Upper lobe of left lung (tissue), 6 donors: ENCODE measurements around the gene SLC9A4. TPM values are rescaled to one million over a fixed set of nuclear protein-coding genes. Genes with fewer than 3 reads are reported as not detected.

Experiments used
- ATAC-seq, 2 donors: fragments of 200-7000 bp; cut with Tn5 transposase; one replicate each; pipeline ENCODE4 v1.9.1; 2022; ENCODE audit warnings: mild to moderate bottlenecking in 2 of 2, moderate library complexity in 2 of 2; ENCODE audit not compliant: low FRiP score in 2 of 2
- DNase-seq, 2 donors: peaks; one replicate each; pipeline ENCODE4 v3.0.0-alpha.2; 2019 to 2020
- H3K27ac ChIP-seq, 4 donors: fragments of 200-600 bp; sonication (generic); one replicate each; pipeline ENCODE4 v1.5.1; 2016 to 2019
- H3K27me3 ChIP-seq, 4 donors: fragments of 200-600 bp; sonication (generic); one replicate each; pipeline ENCODE4 v1.5.1; 2017 to 2019
- H3K36me3 ChIP-seq, 4 donors: fragments of 200-600 bp; sonication (generic); one replicate each; pipeline ENCODE4 v1.5.1; 2016 to 2019
- H3K4me1 ChIP-seq, 4 donors: fragments of 200-600 bp; sonication (generic); one replicate each; pipeline ENCODE4 v1.5.1; 2018 to 2019
- H3K4me3 ChIP-seq, 4 donors: fragments of 200-600 bp; sonication (generic); one replicate each; pipeline ENCODE4 v1.5.1; 2017 to 2019; ENCODE audit warnings: mild to moderate bottlenecking in 2 of 4, moderate library complexity in 1 of 4
- H3K9me3 ChIP-seq, 4 donors: fragments of 200-600 bp; sonication (generic); one replicate each; pipeline ENCODE4 v1.5.1; 2018 to 2019
- EP300 ChIP-seq, 4 donors: sonication (generic); formaldehyde crosslinking; IDR thresholded peaks; one replicate each; pipeline ENCODE4 v1.5.1; 2017; ENCODE audit warnings: antibody characterized with exemption in 4 of 4, control low read depth in 2 of 4
- POLR2A ChIP-seq, 4 donors: fragments of 450-650 bp; IDR thresholded peaks; one replicate each; pipeline ENCODE4 v1.5.1; 2016 to 2017; ENCODE audit warnings: antibody characterized with exemption in 4 of 4, mild to moderate bottlenecking in 2 of 4
- POLR2AphosphoS5 ChIP-seq, 2 donors: sonication (generic); formaldehyde crosslinking; IDR thresholded peaks; one replicate each; pipeline ENCODE4 v1.5.1; 2017; ENCODE audit warnings: antibody characterized with exemption in 2 of 2
- WGBS, 2 donors: methylation state at CpG; one replicate each; pipeline ENCODE4 v1.1.5; 2017 to 2018; 5-methylcytosine and 5-hydroxymethylcytosine counted together
- total RNA-seq, 6 donors: library from RNA; depleted of rRNA in 4 of 6; stranded (reverse); fragments of >200 nt in 4 of 6; gene quantifications; one replicate each; pipeline versions ENCODE4 v1.1.0 to v1.2.1, GENCODE V29; 2016 to 2021
- TF ChIP-seq, protein P1 (sequence below), 6 experiments: fragments of 450-650 bp in 4 of 6; fragments of 200-600 bp in 2 of 6; sonication (generic) in 2 of 6; IDR thresholded peaks; one replicate each; pipeline ENCODE4 v1.5.1; 2016 to 2019; ENCODE audit warnings: antibody characterized with exemption in 6 of 6
- donor health status: DM: no; HTN: no; CAD: no; lungs with moderate emphysema.
- donor health status: DM: no; HTN: yes; CAD: no; lungs with severe emphysema.

Gene SLC9A4
- total RNA-seq, 6 donors from 2014 or later = not detected

DNA sequence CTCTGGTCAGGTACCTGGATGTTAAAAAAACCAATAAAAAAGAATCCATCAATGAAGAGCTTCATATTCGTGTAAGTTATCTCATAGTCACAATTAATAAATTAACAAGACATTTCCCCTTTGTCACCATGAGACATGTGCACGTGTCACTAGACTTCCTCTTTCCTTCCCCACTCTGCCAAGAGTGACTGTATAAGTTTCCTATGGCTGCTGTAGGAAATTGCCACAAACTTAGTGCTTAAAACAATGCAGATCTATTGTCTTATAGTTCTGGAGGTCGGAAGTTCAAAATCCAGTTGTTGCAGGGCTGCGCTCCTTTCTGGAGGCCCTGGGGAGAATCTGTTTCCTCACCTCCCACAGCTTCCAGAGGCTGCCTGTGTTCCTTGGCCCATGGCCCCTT, 35.8 kb downstream of the SLC9A4 start:
- DNase-seq (peak in 1 of 2 donors; percentile 43), ATAC-seq (peak in 1 of 2 donors; percentile 53)
- no peaks in the 10 kb centered on the region for H3K4me1 ChIP-seq
- no peak overlapping the region for H3K4me3 ChIP-seq
- no peaks in the 10 kb centered on the region for H3K9me3 ChIP-seq
- TF ChIP-seq POLR2AphosphoS5 (IDR thresholded peaks at IDR 0.05) (no peak), POLR2A (IDR thresholded peaks at IDR 0.05) (no peak), EP300 (IDR thresholded peaks at IDR 0.05) (no peak)
- TF ChIP-seq, protein P1, sequence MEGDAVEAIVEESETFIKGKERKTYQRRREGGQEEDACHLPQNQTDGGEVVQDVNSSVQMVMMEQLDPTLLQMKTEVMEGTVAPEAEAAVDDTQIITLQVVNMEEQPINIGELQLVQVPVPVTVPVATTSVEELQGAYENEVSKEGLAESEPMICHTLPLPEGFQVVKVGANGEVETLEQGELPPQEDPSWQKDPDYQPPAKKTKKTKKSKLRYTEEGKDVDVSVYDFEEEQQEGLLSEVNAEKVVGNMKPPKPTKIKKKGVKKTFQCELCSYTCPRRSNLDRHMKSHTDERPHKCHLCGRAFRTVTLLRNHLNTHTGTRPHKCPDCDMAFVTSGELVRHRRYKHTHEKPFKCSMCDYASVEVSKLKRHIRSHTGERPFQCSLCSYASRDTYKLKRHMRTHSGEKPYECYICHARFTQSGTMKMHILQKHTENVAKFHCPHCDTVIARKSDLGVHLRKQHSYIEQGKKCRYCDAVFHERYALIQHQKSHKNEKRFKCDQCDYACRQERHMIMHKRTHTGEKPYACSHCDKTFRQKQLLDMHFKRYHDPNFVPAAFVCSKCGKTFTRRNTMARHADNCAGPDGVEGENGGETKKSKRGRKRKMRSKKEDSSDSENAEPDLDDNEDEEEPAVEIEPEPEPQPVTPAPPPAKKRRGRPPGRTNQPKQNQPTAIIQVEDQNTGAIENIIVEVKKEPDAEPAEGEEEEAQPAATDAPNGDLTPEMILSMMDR (IDR thresholded peaks at IDR 0.05) = no peak
- no peaks in the 10 kb centered on the region for H3K27me3 ChIP-seq
- WGBS, 2 donors = 33 to 42% methylated on average over 4 of the region's 4 CpGs
- H3K27ac ChIP-seq = no peak overlapping the region
- no peaks in the 10 kb centered on the region for H3K36me3 ChIP-seq

- H3K27ac ChIP-seq = no peak overlapping the region
- no peaks in the 10 kb centered on the region for H3K36me3 ChIP-seq
- H3K4me1 ChIP-seq = no peaks in the 10 kb centered on the region
- DNase-seq (no peak), ATAC-seq (no peak)
- H3K9me3 ChIP-seq = no peaks in the 10 kb centered on the region
- no peaks in the 10 kb centered on the region for H3K27me3 ChIP-seq
- TF ChIP-seq EP300 (IDR thresholded peaks at IDR 0.05) (no peak), POLR2A (IDR thresholded peaks at IDR 0.05) (no peak), POLR2AphosphoS5 (IDR thresholded peaks at IDR 0.05) (no peak)
- TF ChIP-seq, protein P1 (IDR thresholded peaks at IDR 0.05) = no peak
- WGBS, 2 donors = 58 to 66% methylated on average over 2 of the region's 2 CpGs
- H3K4me3 ChIP-seq = no peak overlapping the region
These were observed 36.7 kb downstream of the SLC9A4 start for GRCh38 chr2:102509749-102510148.

DNA sequence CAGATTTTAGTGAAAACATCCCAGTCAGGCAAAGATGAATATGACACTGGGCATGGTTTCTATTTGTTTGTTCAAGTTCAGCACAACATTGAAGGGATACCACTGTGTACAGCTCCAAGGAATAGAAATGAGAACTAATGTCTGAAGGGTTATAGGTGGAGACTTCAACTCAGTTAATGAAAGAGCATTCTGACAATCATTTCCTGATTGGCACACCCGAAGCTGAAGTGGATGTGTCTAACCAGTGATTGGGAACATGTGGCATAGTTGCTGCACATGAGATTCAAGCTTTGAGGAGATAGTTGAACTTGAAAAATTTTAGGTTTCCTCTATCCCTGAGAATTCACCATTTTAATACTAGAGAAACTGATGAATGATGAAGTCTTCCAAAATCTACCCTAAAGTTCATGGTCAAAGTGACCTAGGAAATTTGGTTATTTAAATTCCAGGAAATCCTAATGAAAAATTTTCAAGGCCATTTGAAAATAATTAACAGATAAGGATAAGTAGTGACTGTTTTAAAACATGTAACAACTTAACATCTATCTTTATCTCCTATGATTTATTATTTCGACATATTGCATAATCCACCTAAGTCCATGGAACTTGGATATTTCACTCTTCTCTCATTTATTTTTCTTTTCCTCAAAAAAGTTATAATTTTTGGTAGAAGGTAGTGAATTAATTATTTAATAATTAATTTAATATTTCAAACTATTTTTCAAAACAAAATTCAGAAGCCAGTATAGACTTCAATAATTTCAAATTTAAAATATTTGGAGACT, 38.0 kb downstream of the SLC9A4 start:
- 54 to 68% methylated on average over 2 of the region's 2 CpGs for WGBS, 2 donors
- no peaks in the 10 kb centered on the region for H3K4me1 ChIP-seq
- ATAC-seq = no peak

DNA sequence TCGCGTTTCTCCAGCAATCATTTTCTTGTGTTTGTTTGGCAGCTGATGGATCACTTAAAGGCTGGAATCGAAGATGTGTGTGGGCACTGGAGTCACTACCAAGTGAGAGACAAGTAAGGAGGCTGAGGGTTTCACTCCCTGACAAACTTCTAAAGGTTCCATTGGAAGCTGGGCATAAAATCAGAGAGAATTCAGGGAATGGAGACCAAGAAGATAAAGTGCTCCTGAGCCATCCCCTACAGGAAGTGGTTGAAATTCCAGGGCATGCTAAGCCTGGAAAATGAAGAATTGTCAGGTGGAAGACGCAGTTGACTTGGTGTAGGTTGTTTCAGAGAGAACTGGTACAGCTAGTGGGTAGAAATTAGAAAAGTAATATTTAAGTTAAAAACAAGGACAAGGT, 39.1 kb downstream of the SLC9A4 start:
- Histone ChIP-seq H3K4me1 (no peaks in the 10 kb centered on the region), H3K9me3 (no peaks in the 10 kb centered on the region), H3K27me3 (no peaks in the 10 kb centered on the region), H3K4me3 (no peak overlapping the region), H3K27ac (no peak overlapping the region), H3K36me3 (no peaks in the 10 kb centered on the region)
- DNase-seq = no peak
- TF ChIP-seq POLR2A (IDR thresholded peaks at IDR 0.05) (no peak), POLR2AphosphoS5 (IDR thresholded peaks at IDR 0.05) (no peak), EP300 (IDR thresholded peaks at IDR 0.05) (no peak)
- TF ChIP-seq, protein P1 (IDR thresholded peaks at IDR 0.05) = no peak
- WGBS, 2 donors = 81 to 83% methylated on average over 4 of the region's 4 CpGs
- ATAC-seq = no peak

More for the DNA sequence above, 38.0 kb downstream of the SLC9A4 start:
- TF ChIP-seq POLR2A (IDR thresholded peaks at IDR 0.05) (no peak), POLR2AphosphoS5 (IDR thresholded peaks at IDR 0.05) (no peak), EP300 (IDR thresholded peaks at IDR 0.05) (no peak)
- TF ChIP-seq, protein P1 (IDR thresholded peaks at IDR 0.05) = no peak
- no peak overlapping the region for H3K4me3 ChIP-seq
- H3K27ac ChIP-seq = no peak overlapping the region
- no peaks in the 10 kb centered on the region for H3K36me3 ChIP-seq
- H3K9me3 ChIP-seq = no peaks in the 10 kb centered on the region
- no peaks in the 10 kb centered on the region for H3K27me3 ChIP-seq
- DNase-seq = no peak
